PFSK-1 (cell line): ENCODE data around the gene FGD4.

Source experiments
- FOXP2 ChIP-seq: optimal IDR thresholded peaks from 2 replicates; pipeline ENCODE3; 2011; ENCODE audit warnings: borderline replicate concordance, control low read depth, inconsistent platforms; ENCODE audit not compliant: insufficient read depth; ENCODE audit errors: extremely low read length, extremely low read depth
- POLR2AphosphoS5 ChIP-seq: IDR thresholded peaks from 2 replicates; pipeline ENCODE4 v1.6.1; 2012; ENCODE audit warnings: low read depth, mild to moderate bottlenecking, control low read depth, low read length, moderate library complexity
- SIN3A ChIP-seq: IDR thresholded peaks from 2 replicates; pipeline ENCODE4 v1.6.1; 2012; ENCODE audit warnings: mild to moderate bottlenecking, low read length, moderate library complexity, borderline replicate concordance; ENCODE audit not compliant: insufficient read depth
- TAF1 ChIP-seq: IDR thresholded peaks from 2 replicates; pipeline ENCODE4 v1.6.1; 2012; ENCODE audit warnings: low read length, control low read depth, borderline replicate concordance; ENCODE audit not compliant: insufficient read depth
- TF ChIP-seq, protein P1 (sequence below), 2 experiments: IDR thresholded peaks; 2 replicates each; pipeline versions ENCODE4 v1.6.1 to v1.8.0; 2011 to 2012; ENCODE audit warnings: low read depth in 2 of 2, low read length in 2 of 2, control low read depth in 1 of 2, inconsistent platforms in 1 of 2, mild to moderate bottlenecking in 1 of 2, moderate library complexity in 1 of 2; ENCODE audit not compliant: insufficient read depth in 1 of 2

The FGD4 gene

DNA sequence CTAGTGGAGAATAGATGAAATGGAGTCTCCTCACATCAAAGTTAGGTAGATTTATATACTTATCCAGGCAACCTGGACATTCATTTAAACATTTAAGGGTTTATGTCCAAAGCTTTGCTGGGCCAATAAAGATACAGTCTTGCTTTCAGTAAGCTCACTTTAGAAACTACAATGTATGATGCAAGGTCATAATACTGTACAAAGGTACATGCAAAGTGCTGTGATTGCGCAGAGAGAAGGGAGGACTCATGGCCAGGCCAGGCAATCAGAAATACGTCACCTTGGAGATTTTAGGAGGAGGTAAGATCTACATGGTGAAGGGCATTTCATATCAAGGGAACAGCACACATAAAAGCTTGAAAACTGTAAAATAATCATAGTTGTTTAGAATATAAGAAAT, 113.6 kb downstream of the FGD4 start:
- TF ChIP-seq FOXP2 (no peak), POLR2AphosphoS5 (no peak), TAF1 (no peak), SIN3A (no peak)
- TF ChIP-seq, protein P1, sequence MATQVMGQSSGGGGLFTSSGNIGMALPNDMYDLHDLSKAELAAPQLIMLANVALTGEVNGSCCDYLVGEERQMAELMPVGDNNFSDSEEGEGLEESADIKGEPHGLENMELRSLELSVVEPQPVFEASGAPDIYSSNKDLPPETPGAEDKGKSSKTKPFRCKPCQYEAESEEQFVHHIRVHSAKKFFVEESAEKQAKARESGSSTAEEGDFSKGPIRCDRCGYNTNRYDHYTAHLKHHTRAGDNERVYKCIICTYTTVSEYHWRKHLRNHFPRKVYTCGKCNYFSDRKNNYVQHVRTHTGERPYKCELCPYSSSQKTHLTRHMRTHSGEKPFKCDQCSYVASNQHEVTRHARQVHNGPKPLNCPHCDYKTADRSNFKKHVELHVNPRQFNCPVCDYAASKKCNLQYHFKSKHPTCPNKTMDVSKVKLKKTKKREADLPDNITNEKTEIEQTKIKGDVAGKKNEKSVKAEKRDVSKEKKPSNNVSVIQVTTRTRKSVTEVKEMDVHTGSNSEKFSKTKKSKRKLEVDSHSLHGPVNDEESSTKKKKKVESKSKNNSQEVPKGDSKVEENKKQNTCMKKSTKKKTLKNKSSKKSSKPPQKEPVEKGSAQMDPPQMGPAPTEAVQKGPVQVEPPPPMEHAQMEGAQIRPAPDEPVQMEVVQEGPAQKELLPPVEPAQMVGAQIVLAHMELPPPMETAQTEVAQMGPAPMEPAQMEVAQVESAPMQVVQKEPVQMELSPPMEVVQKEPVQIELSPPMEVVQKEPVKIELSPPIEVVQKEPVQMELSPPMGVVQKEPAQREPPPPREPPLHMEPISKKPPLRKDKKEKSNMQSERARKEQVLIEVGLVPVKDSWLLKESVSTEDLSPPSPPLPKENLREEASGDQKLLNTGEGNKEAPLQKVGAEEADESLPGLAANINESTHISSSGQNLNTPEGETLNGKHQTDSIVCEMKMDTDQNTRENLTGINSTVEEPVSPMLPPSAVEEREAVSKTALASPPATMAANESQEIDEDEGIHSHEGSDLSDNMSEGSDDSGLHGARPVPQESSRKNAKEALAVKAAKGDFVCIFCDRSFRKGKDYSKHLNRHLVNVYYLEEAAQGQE (IDR thresholded peaks at IDR 0.05; ENCODE audit: insufficient read depth in 1 of 2, low read depth in 2 of 2, low read length in 2 of 2) = no peak

DNA sequence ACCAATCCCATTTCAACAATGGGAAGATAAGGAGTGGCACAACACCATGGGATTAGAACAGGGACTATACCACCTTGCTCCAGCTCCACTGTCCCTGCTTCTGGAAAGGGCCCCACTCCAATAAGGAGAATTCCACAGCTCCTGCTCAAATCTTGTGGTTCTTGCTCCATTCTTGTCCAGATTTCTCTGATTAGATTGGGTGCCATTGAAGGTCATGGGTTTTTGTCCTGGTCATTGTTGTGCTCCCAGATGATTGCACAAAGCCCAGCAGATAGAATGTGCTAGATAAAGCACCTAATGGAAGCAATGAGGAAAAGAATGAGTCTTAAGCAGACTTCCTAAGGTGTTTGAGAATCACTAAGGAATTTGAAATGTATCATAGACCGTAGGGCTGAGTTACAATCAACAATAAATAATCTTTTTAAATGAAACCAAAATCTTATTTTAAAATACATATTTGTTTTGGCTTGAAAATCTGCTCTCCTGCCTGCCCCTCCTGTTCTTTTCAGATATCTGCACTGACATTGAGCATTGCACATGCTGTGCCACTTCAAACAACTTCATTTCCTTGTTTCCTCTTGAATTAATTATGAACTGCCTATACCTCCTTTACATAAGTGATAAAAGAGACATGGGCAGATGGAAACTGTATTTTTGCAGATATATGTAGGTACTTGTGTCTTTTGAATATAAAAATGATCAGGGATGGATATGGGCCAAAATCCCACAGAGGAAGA, 115.9 kb downstream of the FGD4 start:
- TF ChIP-seq POLR2AphosphoS5 (no peak), FOXP2 (no peak), TAF1 (no peak), SIN3A (no peak)
- TF ChIP-seq, protein P1 (IDR thresholded peaks at IDR 0.05; ENCODE audit: insufficient read depth in 1 of 2, low read depth in 2 of 2, low read length in 2 of 2) = no peak

DNA sequence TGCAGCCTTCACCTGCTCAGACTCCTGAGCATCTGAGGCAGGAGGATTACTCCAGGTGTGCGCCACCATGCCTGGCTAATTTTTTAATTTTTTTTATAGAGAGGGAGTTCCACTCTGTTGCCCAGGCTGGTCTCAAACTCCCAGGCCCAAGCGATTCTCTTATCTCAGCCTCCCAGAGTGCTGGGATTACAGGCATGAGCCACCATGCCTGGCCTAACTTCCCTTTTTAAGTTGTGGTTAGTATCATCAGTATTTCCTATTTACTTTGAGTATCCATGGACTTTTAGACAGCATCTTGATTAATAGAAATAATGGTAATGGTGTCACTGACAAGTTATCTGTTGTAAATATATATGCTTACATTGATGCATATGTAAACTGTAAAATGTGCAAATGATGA, 116.9 kb downstream of the FGD4 start:
- TF ChIP-seq, protein P1 (IDR thresholded peaks at IDR 0.05; ENCODE audit: insufficient read depth in 1 of 2, low read depth in 2 of 2, low read length in 2 of 2) = no peak
- TF ChIP-seq SIN3A = no peak
- no peak for TF ChIP-seq TAF1
- no peak for TF ChIP-seq FOXP2
- no peak for TF ChIP-seq POLR2AphosphoS5

DNA sequence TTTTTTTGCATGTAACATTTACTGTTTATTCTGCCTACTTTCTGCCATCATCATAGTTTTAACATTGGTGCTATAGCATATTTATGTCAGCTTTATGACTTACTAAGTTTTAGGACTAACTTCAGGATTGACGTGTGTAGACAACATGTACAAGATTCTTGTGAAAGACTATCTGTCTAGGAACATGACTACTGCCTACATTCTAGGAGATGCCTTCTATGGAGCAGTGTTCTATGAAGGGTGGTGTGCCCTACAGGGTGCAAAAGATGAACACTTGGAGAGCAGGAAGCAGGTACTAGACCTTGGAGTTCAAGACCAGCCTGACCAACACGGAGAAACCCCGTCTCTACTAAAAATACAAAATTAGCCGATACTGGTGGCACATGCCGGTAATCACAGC, 118.6 kb downstream of the FGD4 start:
- TF ChIP-seq, protein P1 (IDR thresholded peaks at IDR 0.05; ENCODE audit: insufficient read depth in 1 of 2, low read depth in 2 of 2, low read length in 2 of 2) = no peak
- TF ChIP-seq FOXP2 (no peak), SIN3A (no peak), TAF1 (no peak)
